Cerebellar nuclear complex (tissue), 1 donor: ENCODE data around the gene SORCS2.

Source experiments
- DNase-seq, 2 experiments: peaks; one replicate each; lab custom pipeline; 2025; lab: John Stamatoyannopoulos, UW

SORCS2 gene

GRCh38 chr4:7186031-7186430 is 6.3 kb upstream of the SORCS2 start:
- DNase-seq = no peak

GRCh38 chr4:7186516-7187167 is 5.7 kb upstream of the SORCS2 start:
- DNase-seq = no peak

- DNase-seq = no peak
Measured at GRCh38 chr4:7187168-7187535, 5.2 kb upstream of the SORCS2 start.

- no peak for DNase-seq
Measured at GRCh38 chr4:7187691-7188090, 4.6 kb upstream of the SORCS2 start.

- no peak for DNase-seq
Measured at GRCh38 chr4:7189066-7189465, 3.3 kb upstream of the SORCS2 start.

- DNase-seq = no peak
Measured at GRCh38 chr4:7189475-7190277, 2.7 kb upstream of the SORCS2 start.

- no peak for DNase-seq
Measured at GRCh38 chr4:7190278-7190594, 2.1 kb upstream of the SORCS2 start.

- no peak for DNase-seq
Measured at GRCh38 chr4:7190691-7191545, 1.4 kb upstream of the SORCS2 start.

GRCh38 chr4:7191546-7192251 is 639 bp upstream of the SORCS2 start:
- DNase-seq = no peak

- no peak for DNase-seq
Measured at GRCh38 chr4:7193030-7193958, 956 bp downstream of the SORCS2 start.

- no peak for DNase-seq
Measured at GRCh38 chr4:7194251-7195140, 2.2 kb downstream of the SORCS2 start.

GRCh38 chr4:7195141-7195515 is 2.8 kb downstream of the SORCS2 start:
- no peak for DNase-seq

- no peak for DNase-seq
Measured at GRCh38 chr4:7195546-7196287, 3.4 kb downstream of the SORCS2 start.

- DNase-seq = no peak
Measured at GRCh38 chr4:7196288-7196651, 3.9 kb downstream of the SORCS2 start.

GRCh38 chr4:7196736-7197135 is 4.4 kb downstream of the SORCS2 start:
- no peak for DNase-seq

GRCh38 chr4:7197910-7198309 is 5.6 kb downstream of the SORCS2 start:
- no peak for DNase-seq

- DNase-seq = no peak
Measured at GRCh38 chr4:7198440-7199128, 6.2 kb downstream of the SORCS2 start.

GRCh38 chr4:7199129-7199725 is 6.9 kb downstream of the SORCS2 start:
- no peak for DNase-seq
